ENCODE results near the gene TAB2. TPM values are rescaled to one million over a fixed set of nuclear protein-coding genes. Genes with fewer than 3 reads are reported as not detected.
"Not testable (repeated sequence)": the region's sequence is repeated elsewhere in the genome, so short reads cannot be mapped to it uniquely, and the experiment has no call there.

Gene TAB2
- total RNA-seq, 1 experiment from 2014 or later, result 43.6 TPM

GRCh38 chr6:149343501-149343900 is 26.0 kb downstream of the TAB2 start:
- Mint-ChIP-seq H3K36me3 (ENCODE audit: insufficient read depth, unreplicated experiment) (peaks cover 6% of the 10 kb centered on the region), H3K4me1 (ENCODE audit: low read depth, unreplicated experiment) (peaks cover 6% of the 10 kb centered on the region), H3K27me3 (ENCODE audit: insufficient read depth, unreplicated experiment) (no peaks in the 10 kb centered on the region), H3K9me3 (ENCODE audit: unreplicated experiment) (no peaks in the 10 kb centered on the region), H3K27ac (ENCODE audit: unreplicated experiment) (no peak overlapping the region), H3K4me3 (ENCODE audit: unreplicated experiment) (no peak overlapping the region)
- POLR2A ChIA-PET, result no interaction called here
- BruUV-seq (replicated peaks), result no TSS peak
- CTCF ChIA-PET, result interaction anchor here (0.6 kb wide), 1 partner anchor 663 kb away, joined by 3 read pairs; no protein-coding TSS in a partner anchor
- Histone ChIP-seq H3K4me3 (ENCODE audit: low read depth, low read length) (no peak overlapping the region), H3K27me3 (replicated peaks; ENCODE audit: control insufficient read depth, insufficient read depth, low read length) (no peaks in the 10 kb centered on the region), H3K9me3 (no peaks in the 10 kb centered on the region), H3K36me3 (ENCODE audit: control insufficient read depth, insufficient read depth, low read length) (no peaks in the 10 kb centered on the region), H3K4me1 (no peaks in the 10 kb centered on the region)
- intact Hi-C loops (cut with micrococcal nuclease; ENCODE audit: unreplicated experiment), result no loop called here
- no peak for DNase-seq
- TF ChIP-seq CTCF (IDR thresholded peaks at IDR 0.05; ENCODE audit: insufficient read depth in 1 of 2, low read depth in 1 of 2, low read length in 1 of 2, severe bottlenecking in 1 of 2, unreplicated experiment in 1 of 2), result no peak

DNA sequence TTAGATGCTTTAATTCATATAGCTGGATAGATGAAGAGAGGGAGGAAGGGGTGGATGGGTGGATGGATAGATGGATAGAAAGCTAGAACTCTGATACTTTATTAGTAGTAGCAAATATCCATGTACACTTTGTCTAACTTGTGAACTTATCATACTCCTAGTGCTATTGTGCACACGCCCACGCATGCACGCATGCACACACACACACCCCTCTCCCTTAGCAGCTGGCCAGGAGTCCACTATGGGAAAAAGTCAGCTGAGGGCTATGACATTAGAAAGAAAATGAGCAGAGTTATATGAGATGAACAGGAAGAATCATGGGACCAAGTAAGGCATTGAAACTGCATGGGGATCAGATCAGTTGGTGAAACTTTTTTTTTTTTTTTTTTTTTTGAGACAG is 28.6 kb downstream of the TAB2 start:
- peaks cover 6% of the 10 kb centered on the region for H3K4me1 Mint-ChIP-seq (ENCODE audit: low read depth, unreplicated experiment)
- H3K4me1 ChIP-seq, result no peaks in the 10 kb centered on the region
- peaks cover 6% of the 10 kb centered on the region for H3K36me3 Mint-ChIP-seq (ENCODE audit: insufficient read depth, unreplicated experiment)
- no peak overlapping the region for H3K4me3 Mint-ChIP-seq (ENCODE audit: unreplicated experiment)
- no peak for DNase-seq
- TF ChIP-seq CTCF (IDR thresholded peaks at IDR 0.05; ENCODE audit: insufficient read depth in 1 of 2, low read depth in 1 of 2, low read length in 1 of 2, severe bottlenecking in 1 of 2, unreplicated experiment in 1 of 2), result no peak
- H3K27ac Mint-ChIP-seq (ENCODE audit: unreplicated experiment), result no peak overlapping the region
- CTCF ChIA-PET, result no interaction called here
- intact Hi-C loops (cut with micrococcal nuclease; ENCODE audit: unreplicated experiment), result no loop called here
- H3K9me3 ChIP-seq, result no peaks in the 10 kb centered on the region
- no peaks in the 10 kb centered on the region for H3K36me3 ChIP-seq (ENCODE audit: control insufficient read depth, insufficient read depth, low read length)
- H3K27me3 ChIP-seq (replicated peaks; ENCODE audit: control insufficient read depth, insufficient read depth, low read length), result no peaks in the 10 kb centered on the region
- H3K9me3 Mint-ChIP-seq (ENCODE audit: unreplicated experiment), result no peaks in the 10 kb centered on the region
- no TSS peak for BruUV-seq (replicated peaks)
- H3K27me3 Mint-ChIP-seq (ENCODE audit: insufficient read depth, unreplicated experiment), result no peaks in the 10 kb centered on the region
- H3K4me3 ChIP-seq (ENCODE audit: low read depth, low read length), result no peak overlapping the region
- POLR2A ChIA-PET, result no interaction called here

GRCh38 chr6:149347067-149347466 is 29.6 kb downstream of the TAB2 start:
- Histone ChIP-seq H3K4me1 (no peaks in the 10 kb centered on the region), H3K27me3 (replicated peaks; ENCODE audit: control insufficient read depth, insufficient read depth, low read length) (no peaks in the 10 kb centered on the region), H3K36me3 (ENCODE audit: control insufficient read depth, insufficient read depth, low read length) (no peaks in the 10 kb centered on the region), H3K9me3 (no peaks in the 10 kb centered on the region), H3K4me3 (ENCODE audit: low read depth, low read length) (no peak overlapping the region)
- peaks cover 6% of the 10 kb centered on the region for H3K36me3 Mint-ChIP-seq (ENCODE audit: insufficient read depth, unreplicated experiment)
- no peak overlapping the region for H3K27ac Mint-ChIP-seq (ENCODE audit: unreplicated experiment)
- intact Hi-C loops (cut with micrococcal nuclease; ENCODE audit: unreplicated experiment), result no loop called here
- ChIA-PET CTCF (no interaction called here), POLR2A (no interaction called here)
- peaks cover 6% of the 10 kb centered on the region for H3K4me1 Mint-ChIP-seq (ENCODE audit: low read depth, unreplicated experiment)
- no peak for TF ChIP-seq CTCF (IDR thresholded peaks at IDR 0.05; ENCODE audit: insufficient read depth in 1 of 2, low read depth in 1 of 2, low read length in 1 of 2, severe bottlenecking in 1 of 2, unreplicated experiment in 1 of 2)
- no peak overlapping the region for H3K4me3 Mint-ChIP-seq (ENCODE audit: unreplicated experiment)
- no TSS peak for BruUV-seq (replicated peaks)
- no peak for DNase-seq
- H3K9me3 Mint-ChIP-seq (ENCODE audit: unreplicated experiment), result no peaks in the 10 kb centered on the region
- H3K27me3 Mint-ChIP-seq (ENCODE audit: insufficient read depth, unreplicated experiment), result no peaks in the 10 kb centered on the region

- H3K4me3 ChIP-seq (ENCODE audit: low read depth, low read length); H3K27me3 ChIP-seq (replicated peaks; ENCODE audit: control insufficient read depth, insufficient read depth, low read length); H3K36me3 Mint-ChIP-seq (ENCODE audit: insufficient read depth, unreplicated experiment); H3K27ac Mint-ChIP-seq (ENCODE audit: unreplicated experiment); intact Hi-C loops (cut with micrococcal nuclease; ENCODE audit: unreplicated experiment); H3K9me3 ChIP-seq; H3K4me1 ChIP-seq; BruUV-seq (replicated peaks); H3K27me3 Mint-ChIP-seq (ENCODE audit: insufficient read depth, unreplicated experiment); H3K36me3 ChIP-seq (ENCODE audit: control insufficient read depth, insufficient read depth, low read length); H3K4me3 Mint-ChIP-seq (ENCODE audit: unreplicated experiment); POLR2A ChIA-PET; H3K9me3 Mint-ChIP-seq (ENCODE audit: unreplicated experiment); CTCF ChIA-PET; DNase-seq: not testable (repeated sequence)
- peaks cover 18% of the 10 kb centered on the region for H3K4me1 Mint-ChIP-seq (ENCODE audit: low read depth, unreplicated experiment)
Measured at GRCh38 chr6:149349279-149349678, 31.8 kb downstream of the TAB2 start.

Data from Caco-2 (cell line).